Trophoblast cell (in vitro differentiated cells and primary cell): ENCODE results near the gene NUB1.

Experiments used
- DNase-seq, 2 donors: peaks; one replicate each; pipeline ENCODE4 v3.0.0-alpha.2; 2016
- H2AFZ ChIP-seq: 2 replicates; pipeline ENCODE4 v1.6.1; 2013; ENCODE audit warnings: low read length, moderate library complexity, mild to moderate bottlenecking; ENCODE audit not compliant: insufficient read depth, poor library complexity
- H2AK5ac ChIP-seq: 2 replicates; pipeline ENCODE4 v1.6.1; 2013; ENCODE audit warnings: mild to moderate bottlenecking, low read length
- H2BK120ac ChIP-seq: 2 replicates; pipeline ENCODE4 v1.6.1; 2013; ENCODE audit warnings: low read length, mild to moderate bottlenecking, moderate library complexity; ENCODE audit not compliant: insufficient read depth, poor library complexity
- H2BK12ac ChIP-seq: 2 replicates; pipeline ENCODE4 v1.6.1; 2013; ENCODE audit warnings: mild to moderate bottlenecking, low read length, moderate library complexity
- H2BK5ac ChIP-seq: 2 replicates; pipeline ENCODE4 v1.6.1; 2013; ENCODE audit warnings: low read length, low read depth, moderate library complexity, mild to moderate bottlenecking; ENCODE audit not compliant: poor library complexity
- H3K14ac ChIP-seq: 2 replicates; pipeline ENCODE4 v1.6.1; 2013; ENCODE audit warnings: mild to moderate bottlenecking, low read length
- H3K18ac ChIP-seq: 2 replicates; pipeline ENCODE4 v1.6.1; 2013; ENCODE audit warnings: mild to moderate bottlenecking, low read length
- H3K23ac ChIP-seq: 2 replicates; pipeline ENCODE4 v1.6.1; 2013; ENCODE audit warnings: low read length
- H3K27ac ChIP-seq: 2 replicates; pipeline ENCODE4 v1.5.1; 2013; ENCODE audit warnings: low read depth, mild to moderate bottlenecking, inconsistent platforms, low read length, moderate library complexity
- H3K27me3 ChIP-seq: 2 replicates; pipeline ENCODE4 v1.6.1; 2013; ENCODE audit warnings: inconsistent platforms, mild to moderate bottlenecking, low read length, moderate library complexity; ENCODE audit not compliant: insufficient read depth
- H3K36me3 ChIP-seq, 2 experiments: 1 replicate in 1 of 2; 2 replicates in 1 of 2; pipeline ENCODE4 v1.6.1; 2013; ENCODE audit warnings: low read length in 2 of 2, mild to moderate bottlenecking in 2 of 2, moderate library complexity in 1 of 2; ENCODE audit not compliant: insufficient read depth in 2 of 2, control insufficient read depth in 1 of 2
- H3K4ac ChIP-seq: 2 replicates; pipeline ENCODE4 v1.6.1; 2013; ENCODE audit warnings: low read depth, mild to moderate bottlenecking, low read length, moderate library complexity
- H3K4me1 ChIP-seq, 2 experiments: 1 replicate in 1 of 2; 2 replicates in 1 of 2; pipeline ENCODE4 v1.6.1; 2013; ENCODE audit warnings: low read length in 2 of 2, mild to moderate bottlenecking in 2 of 2, moderate library complexity in 1 of 2; ENCODE audit not compliant: insufficient read depth in 2 of 2, control insufficient read depth in 1 of 2
- H3K4me2 ChIP-seq: 2 replicates; pipeline ENCODE4 v1.6.1; 2013; ENCODE audit warnings: inconsistent platforms, mild to moderate bottlenecking, low read length, moderate library complexity
- H3K4me3 ChIP-seq: 2 replicates; pipeline ENCODE4 v1.5.1; 2013; ENCODE audit warnings: mild to moderate bottlenecking, low read depth, low read length, inconsistent platforms
- H3K79me1 ChIP-seq: one replicate; pipeline ENCODE4 v1.6.1; 2013; ENCODE audit warnings: low read length
- H3K79me2 ChIP-seq: 2 replicates; pipeline ENCODE4 v1.6.1; 2013; ENCODE audit warnings: low read length, mild to moderate bottlenecking; ENCODE audit not compliant: control insufficient read depth, insufficient read depth, poor library complexity
- H3K9ac ChIP-seq: 2 replicates; pipeline ENCODE4 v1.6.1; 2013; ENCODE audit warnings: mild to moderate bottlenecking, low read length
- H3K9me3 ChIP-seq: 2 replicates; pipeline ENCODE4 v1.6.1; 2013; ENCODE audit warnings: low read depth, mild to moderate bottlenecking, control low read depth, inconsistent platforms, low read length; ENCODE audit not compliant: insufficient read depth
- H4K12ac ChIP-seq: 2 replicates; pipeline ENCODE4 v1.6.1; 2013; ENCODE audit warnings: low read depth, mild to moderate bottlenecking, low read length, moderate library complexity
- H4K8ac ChIP-seq: 2 replicates; pipeline ENCODE4 v1.6.1; 2013; ENCODE audit warnings: low read depth, mild to moderate bottlenecking, low read length, moderate library complexity
- H4K91ac ChIP-seq: one replicate; pipeline ENCODE4 v1.6.1; 2013; ENCODE audit warnings: low read depth, mild to moderate bottlenecking, low read length, moderate library complexity
- WGBS: extraction: QIAGEN DNeasy Blood & Tissue Kit; methylation state at CpG from one replicate; pipeline ENCODE4 v1.1.7; 2013; ENCODE audit warnings: missing lambda C conversion rate; ENCODE audit not compliant: insufficient read length, insufficient coverage; ENCODE audit errors: extremely low coverage; 5-methylcytosine and 5-hydroxymethylcytosine counted together

The NUB1 gene

GRCh38 chr7:151381348-151382078, 39.9 kb downstream of the NUB1 start:
- Histone ChIP-seq H3K27ac (no peak overlapping the region), H2BK5ac (no peak overlapping the region)
- no CpG with 5 or more reads among the region's 83 CpGs for WGBS

GRCh38 chr7:151382079-151382885, 40.7 kb downstream of the NUB1 start:
- Histone ChIP-seq H3K23ac (no peak overlapping the region), H2AFZ (no peak overlapping the region), H3K9ac (no peak overlapping the region), H3K36me3 (peaks cover 12 to 16% of the 10 kb centered on the region in 2 experiments), H3K27ac (no peak overlapping the region), H3K79me2 (no peaks in the 10 kb centered on the region), H4K8ac (no peak overlapping the region), H3K4me3 (no peak overlapping the region), H4K12ac (no peak overlapping the region), H2BK120ac (no peak overlapping the region), H3K4me1 (peaks cover 9 to 11% of the 10 kb centered on the region in 2 experiments), H3K14ac (no peak overlapping the region), H3K9me3 (peaks cover 2% of the 10 kb centered on the region), H2AK5ac (no peak overlapping the region), H3K27me3 (peaks cover 10% of the 10 kb centered on the region), H3K4ac (no peak overlapping the region), H4K91ac (no peak overlapping the region), H2BK12ac (no peak overlapping the region), H2BK5ac (no peak overlapping the region), H3K4me2 (peak overlapping the region; percentile 61), H3K18ac (no peak overlapping the region), H3K79me1 (no peaks in the 10 kb centered on the region)
- no CpG with 5 or more reads among the region's 37 CpGs for WGBS
- no peak for DNase-seq

More at GRCh38 chr7:151381348-151382078, 39.9 kb downstream of the NUB1 start:
- Histone ChIP-seq H3K79me2 (no peaks in the 10 kb centered on the region), H2BK12ac (no peak overlapping the region), H3K23ac (no peak overlapping the region), H3K36me3 (peaks cover 17 to 19% of the 10 kb centered on the region in 2 experiments), H4K91ac (no peak overlapping the region), H2AFZ (no peak overlapping the region), H3K27me3 (peaks cover 10% of the 10 kb centered on the region), H3K9me3 (peaks cover 2% of the 10 kb centered on the region), H2AK5ac (no peak overlapping the region), H4K8ac (no peak overlapping the region), H3K4me2 (peak overlapping the region; percentile 61), H3K14ac (no peak overlapping the region), H3K4ac (no peak overlapping the region), H3K79me1 (no peaks in the 10 kb centered on the region), H2BK120ac (no peak overlapping the region), H3K9ac (no peak overlapping the region), H4K12ac (no peak overlapping the region), H3K4me1 (peaks cover 9 to 11% of the 10 kb centered on the region in 2 experiments), H3K18ac (no peak overlapping the region), H3K4me3 (peak overlapping the region; percentile 33)
- no peak for DNase-seq

- peak in 1 of 2 donors; percentile 31 for DNase-seq
- no peak overlapping the region for H3K9ac ChIP-seq
- peaks cover 10% of the 10 kb centered on the region for H3K27me3 ChIP-seq
- H2BK120ac ChIP-seq, result no peak overlapping the region
- H2BK5ac ChIP-seq, result no peak overlapping the region
- WGBS, result no CpG with 5 or more reads among the region's 15 CpGs
- no peak overlapping the region for H2AK5ac ChIP-seq
- no peak overlapping the region for H3K18ac ChIP-seq
- no peak overlapping the region for H3K23ac ChIP-seq
- H3K27ac ChIP-seq, result no peak overlapping the region
- peaks cover 11 to 12% of the 10 kb centered on the region in 2 experiments for H3K36me3 ChIP-seq
- no peaks in the 10 kb centered on the region for H3K79me2 ChIP-seq
- no peak overlapping the region for H4K8ac ChIP-seq
- no peak overlapping the region for H3K4me3 ChIP-seq
- H3K79me1 ChIP-seq, result no peaks in the 10 kb centered on the region
- H4K91ac ChIP-seq, result no peak overlapping the region
- H3K4me2 ChIP-seq, result no peak overlapping the region
- no peak overlapping the region for H3K14ac ChIP-seq
- H2AFZ ChIP-seq, result no peak overlapping the region
- H3K4ac ChIP-seq, result no peak overlapping the region
- H2BK12ac ChIP-seq, result no peak overlapping the region
- H4K12ac ChIP-seq, result no peak overlapping the region
- peaks cover 9 to 11% of the 10 kb centered on the region in 2 experiments for H3K4me1 ChIP-seq
- peaks cover 2% of the 10 kb centered on the region for H3K9me3 ChIP-seq
Observed at GRCh38 chr7:151383638-151384351, 42.2 kb downstream of the NUB1 start.

GRCh38 chr7:151384352-151384697, 42.7 kb downstream of the NUB1 start:
- peaks cover 10% of the 10 kb centered on the region for H3K27me3 ChIP-seq
- no peak overlapping the region for H3K14ac ChIP-seq
- no peak overlapping the region for H3K27ac ChIP-seq
- H3K9ac ChIP-seq, result no peak overlapping the region
- DNase-seq, result no peak
- H3K23ac ChIP-seq, result no peak overlapping the region
- no peak overlapping the region for H4K91ac ChIP-seq
- peaks cover 8 to 9% of the 10 kb centered on the region in 2 experiments for H3K36me3 ChIP-seq
- H4K8ac ChIP-seq, result no peak overlapping the region
- no peaks in the 10 kb centered on the region for H3K79me1 ChIP-seq
- H3K79me2 ChIP-seq, result no peaks in the 10 kb centered on the region
- no peak overlapping the region for H2AK5ac ChIP-seq
- no peak overlapping the region for H4K12ac ChIP-seq
- H3K4me1 ChIP-seq, result peaks cover 9 to 11% of the 10 kb centered on the region in 2 experiments
- no peak overlapping the region for H3K4me3 ChIP-seq
- no peak overlapping the region for H2BK12ac ChIP-seq
- H2BK5ac ChIP-seq, result no peak overlapping the region
- H2AFZ ChIP-seq, result no peak overlapping the region
- H3K18ac ChIP-seq, result no peak overlapping the region
- no peak overlapping the region for H3K4ac ChIP-seq
- peaks cover 2% of the 10 kb centered on the region for H3K9me3 ChIP-seq
- no peak overlapping the region for H2BK120ac ChIP-seq
- H3K4me2 ChIP-seq, result no peak overlapping the region
- no CpG with 5 or more reads among the region's 6 CpGs for WGBS
